Natural killer cell (primary cell): ENCODE data around the gene CDK4. TPM values are rescaled to one million over a fixed set of nuclear protein-coding genes. Genes with fewer than 3 reads are reported as not detected.

Source experiments
- ATAC-seq, 3 donors: fragments of 150-1000 bp in 2 of 3; fragments of 200-7000 bp in 1 of 3; cut with Tn5 transposase; 1 replicate in 1 of 3; 2 replicates in 2 of 3; pipeline ENCODE4 v1.10.0; 2021; ENCODE audit warnings: mild to moderate bottlenecking in 2 of 3, moderate library complexity in 2 of 3
- DNase-seq, 2 donors: peaks; one replicate each; pipeline versions ENCODE4 v3.0.0 to v3.0.0-alpha.2; 2013 to 2021; ENCODE audit warnings: mixed read lengths in 1 of 2
- H3K27ac ChIP-seq: one replicate; pipeline ENCODE4 v1.5.1; 2013; ENCODE audit warnings: mild to moderate bottlenecking, low read length
- H3K27me3 ChIP-seq: one replicate; pipeline ENCODE4 v1.6.1; 2013; ENCODE audit warnings: low read length; ENCODE audit not compliant: control insufficient read depth, insufficient read depth
- H3K36me3 ChIP-seq: one replicate; pipeline ENCODE4 v1.6.1; 2013; ENCODE audit warnings: low read length; ENCODE audit not compliant: control insufficient read depth, insufficient read depth
- H3K4me1 ChIP-seq: one replicate; pipeline ENCODE4 v1.6.1; 2013; ENCODE audit warnings: low read length; ENCODE audit not compliant: control insufficient read depth, insufficient read depth
- H3K4me3 ChIP-seq: one replicate; pipeline ENCODE4 v1.5.1; 2013; ENCODE audit warnings: low read length
- H3K9me3 ChIP-seq: one replicate; pipeline ENCODE4 v1.6.1; 2013; ENCODE audit warnings: low read length; ENCODE audit not compliant: control insufficient read depth, insufficient read depth
- H3K27ac Mint-ChIP-seq, 2 donors: one replicate each; pipeline ENCODE4 v1.8.0; 2022; ENCODE audit warnings: mild to moderate bottlenecking in 2 of 2, mixed read lengths in 2 of 2, moderate library complexity in 1 of 2
- H3K27me3 Mint-ChIP-seq, 2 donors: one replicate each; pipeline ENCODE4 v1.8.0; 2022; ENCODE audit warnings: low read depth in 2 of 2, mixed read lengths in 2 of 2
- H3K36me3 Mint-ChIP-seq: one replicate; pipeline ENCODE4 v1.8.0; 2022; ENCODE audit warnings: mixed read lengths
- H3K4me1 Mint-ChIP-seq, 2 donors: one replicate each; pipeline ENCODE4 v1.8.0; 2022; ENCODE audit warnings: mixed read lengths in 2 of 2
- H3K4me3 Mint-ChIP-seq: one replicate; pipeline ENCODE4 v1.8.0; 2022; ENCODE audit warnings: mild to moderate bottlenecking, moderate library complexity, mixed read lengths
- H3K9me3 Mint-ChIP-seq, 2 donors: one replicate each; pipeline ENCODE4 v1.8.0; 2022; ENCODE audit warnings: mixed read lengths in 2 of 2
- WGBS: methylation state at CpG from one replicate; pipeline ENCODE4 v1.1.7; 2013; ENCODE audit warnings: missing lambda C conversion rate; ENCODE audit not compliant: insufficient coverage; 5-methylcytosine and 5-hydroxymethylcytosine counted together
- intact Hi-C: fragments of 100-400 bp; cut with micrococcal nuclease; formaldehyde crosslinking; loops from one replicate; pipeline ENCODE4 v1.14.2; 2022
- total RNA-seq, 4 donors: library from RNA; stranded (reverse); fragments of 120-200 nt in 1 of 4; gene quantifications; one replicate each; pipeline versions ENCODE4 v1.2.3 to v1.2.4, GENCODE V29; 2013 to 2022
- TF ChIP-seq, protein P1 (sequence below): fragments of 200-600 bp; IDR thresholded peaks from one replicate; pipeline ENCODE4 v1.8.0; 2022; ENCODE audit warnings: antibody characterized with exemption

The CDK4 gene
- total RNA-seq, 3 donors from 2014 or later (not counting 1 experiment from before 2014, with no cell fraction given), result 30.7 to 39.5 (median 37.7) TPM

DNA sequence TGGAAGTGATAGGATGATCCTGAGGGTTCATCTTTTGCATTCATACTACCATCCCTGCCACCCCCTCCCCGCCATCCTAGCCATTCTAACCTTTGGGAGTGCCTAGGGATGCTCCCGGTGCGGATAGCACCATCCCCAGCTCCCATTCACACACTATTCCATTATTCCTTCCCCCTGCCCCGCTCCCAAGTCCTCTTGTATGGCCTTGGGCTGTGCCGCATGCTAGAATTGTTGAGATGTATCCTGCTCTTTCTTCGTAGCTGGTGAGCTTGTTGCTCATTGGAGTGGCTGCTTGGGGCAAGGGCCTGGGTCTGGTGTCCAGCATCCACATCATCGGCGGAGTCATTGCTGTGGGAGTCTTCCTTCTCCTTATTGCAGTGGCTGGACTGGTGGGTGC is 6.6 kb downstream of the CDK4 start:
- H3K27ac ChIP-seq, result peak overlapping the region; percentile 91
- H3K9me3 Mint-ChIP-seq, result no peaks in the 10 kb centered on the region
- H3K27ac Mint-ChIP-seq, result peak overlapping the region; percentile 98 to 99
- no peak for ATAC-seq
- H3K27me3 Mint-ChIP-seq, result no peaks in the 10 kb centered on the region
- H3K4me3 Mint-ChIP-seq, result peak overlapping the region; percentile 98
- H3K4me3 ChIP-seq, result peak overlapping the region; percentile 81
- 76% methylated on average over 8 of the region's 8 CpGs for WGBS
- peaks cover 22% of the 10 kb centered on the region for H3K36me3 ChIP-seq
- H3K27me3 ChIP-seq, result no peaks in the 10 kb centered on the region
- intact Hi-C loops, result no loop called here
- H3K36me3 Mint-ChIP-seq, result peaks cover 6% of the 10 kb centered on the region
- H3K9me3 ChIP-seq, result no peaks in the 10 kb centered on the region
- no peak for DNase-seq
- peaks cover 45 to 47% of the 10 kb centered on the region in 2 donors for H3K4me1 Mint-ChIP-seq
- H3K4me1 ChIP-seq, result peaks cover 39% of the 10 kb centered on the region
- TF ChIP-seq, protein P1, sequence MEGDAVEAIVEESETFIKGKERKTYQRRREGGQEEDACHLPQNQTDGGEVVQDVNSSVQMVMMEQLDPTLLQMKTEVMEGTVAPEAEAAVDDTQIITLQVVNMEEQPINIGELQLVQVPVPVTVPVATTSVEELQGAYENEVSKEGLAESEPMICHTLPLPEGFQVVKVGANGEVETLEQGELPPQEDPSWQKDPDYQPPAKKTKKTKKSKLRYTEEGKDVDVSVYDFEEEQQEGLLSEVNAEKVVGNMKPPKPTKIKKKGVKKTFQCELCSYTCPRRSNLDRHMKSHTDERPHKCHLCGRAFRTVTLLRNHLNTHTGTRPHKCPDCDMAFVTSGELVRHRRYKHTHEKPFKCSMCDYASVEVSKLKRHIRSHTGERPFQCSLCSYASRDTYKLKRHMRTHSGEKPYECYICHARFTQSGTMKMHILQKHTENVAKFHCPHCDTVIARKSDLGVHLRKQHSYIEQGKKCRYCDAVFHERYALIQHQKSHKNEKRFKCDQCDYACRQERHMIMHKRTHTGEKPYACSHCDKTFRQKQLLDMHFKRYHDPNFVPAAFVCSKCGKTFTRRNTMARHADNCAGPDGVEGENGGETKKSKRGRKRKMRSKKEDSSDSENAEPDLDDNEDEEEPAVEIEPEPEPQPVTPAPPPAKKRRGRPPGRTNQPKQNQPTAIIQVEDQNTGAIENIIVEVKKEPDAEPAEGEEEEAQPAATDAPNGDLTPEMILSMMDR, result no peak

DNA sequence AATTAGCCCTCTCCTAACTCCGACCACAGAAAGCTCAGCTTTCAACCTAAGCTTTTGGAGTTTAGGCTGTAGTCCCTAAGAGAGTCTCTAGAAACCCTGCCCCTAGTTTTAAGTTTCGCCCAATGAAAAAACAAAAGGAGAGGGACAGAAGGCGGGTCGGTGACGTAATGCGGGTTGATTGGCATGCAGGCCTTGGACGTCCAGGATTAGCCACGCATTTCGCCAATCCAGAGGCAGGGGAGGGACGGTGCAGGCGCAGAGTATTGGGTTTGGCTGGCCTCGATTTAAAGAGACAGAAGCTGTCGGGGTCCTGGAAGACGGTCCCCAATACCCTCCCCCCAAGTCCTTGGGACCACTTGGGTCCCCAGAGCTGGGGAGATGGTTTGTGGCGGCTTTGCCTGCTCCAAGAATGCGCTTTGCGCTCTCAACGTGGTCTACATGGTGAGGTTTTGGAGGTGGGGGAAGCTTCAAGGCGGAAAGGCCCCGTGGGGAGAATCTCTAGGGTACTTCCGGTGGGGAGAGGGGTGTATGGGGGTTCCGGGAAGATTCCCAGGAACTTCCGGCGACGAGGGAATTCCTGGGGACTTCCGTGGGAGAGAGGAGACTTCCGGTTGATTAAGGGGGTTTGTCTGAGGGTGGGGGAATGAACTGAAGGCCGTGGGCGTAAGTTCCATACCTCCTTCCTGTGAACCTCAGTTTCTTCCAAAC is 7.2 kb downstream of the CDK4 start, which contains the start of gene TSPAN31:
Gene TSPAN31, plus strand, starts transcription at position 263 of the 708 bp plus-strand sequence. Its CDS starts 116 bp downstream, at position 379.
- peak within 1 kb of the TSS; percentile 91 for H3K27ac ChIP-seq
- TF ChIP-seq, protein P1, result no peak
- peak within 1 kb of the TSS; percentile 81 for H3K4me3 ChIP-seq
- intact Hi-C loops, result loop anchor here (1.0 to 5.0 kb wide), 4 partner anchors 7 to 268 kb away; partner anchors contain the start of genes ARHGAP9, CDK4 and PIP4K2C
- H3K4me3 Mint-ChIP-seq, result peak within 1 kb of the TSS; percentile 98
- peaks cover 25% of the 10 kb centered on the region for H3K36me3 ChIP-seq
- DNase-seq (peak; percentile 91 to 99), ATAC-seq (peak; percentile 79 to 90 (median 84))
- peaks cover 6% of the 10 kb centered on the region for H3K36me3 Mint-ChIP-seq
- H3K27me3 Mint-ChIP-seq, result no peaks in the 10 kb centered on the region
- H3K27me3 ChIP-seq, result no peaks in the 10 kb centered on the region
- H3K9me3 ChIP-seq, result no peaks in the 10 kb centered on the region
- peak within 1 kb of the TSS; percentile 98 to 99 for H3K27ac Mint-ChIP-seq
- H3K4me1 Mint-ChIP-seq, result peaks cover 47 to 49% of the 10 kb centered on the region in 2 donors
- peaks cover 44% of the 10 kb centered on the region for H3K4me1 ChIP-seq
- under 1% methylated on average over 27 of the region's 29 CpGs for WGBS
- no peaks in the 10 kb centered on the region for H3K9me3 Mint-ChIP-seq

DNA sequence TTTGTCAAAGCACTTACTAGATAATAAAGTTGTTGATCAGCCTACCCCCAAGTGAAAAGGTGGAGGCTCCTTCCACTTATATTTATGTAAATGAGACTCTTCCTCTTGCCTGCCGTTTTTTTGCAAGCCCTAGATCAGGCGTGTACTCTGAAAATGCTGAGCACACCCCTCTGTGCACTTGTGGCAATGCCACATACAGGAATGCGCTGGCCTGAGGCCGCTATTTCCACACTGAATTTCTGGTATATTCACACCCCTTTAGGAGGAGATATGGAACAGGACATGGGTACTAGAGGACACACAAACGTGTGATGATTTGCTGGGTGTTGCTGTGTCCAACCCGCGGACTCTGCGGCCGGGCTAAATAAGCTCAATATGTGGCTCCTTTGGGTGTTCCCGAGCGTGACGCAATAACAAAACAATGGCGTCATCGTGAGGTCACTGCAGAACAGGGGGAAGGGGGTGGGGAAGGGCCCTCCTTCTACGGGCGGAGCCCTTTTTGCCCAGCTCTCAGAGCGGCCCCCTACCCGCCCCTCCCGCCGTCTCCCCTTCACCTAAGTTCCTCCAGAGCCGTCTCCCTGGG is 7.8 kb downstream of the CDK4 start:
- Histone ChIP-seq H3K27ac (peak overlapping the region; percentile 91), H3K36me3 (peaks cover 30% of the 10 kb centered on the region), H3K9me3 (no peaks in the 10 kb centered on the region), H3K27me3 (no peaks in the 10 kb centered on the region), H3K4me3 (peak overlapping the region; percentile 81), H3K4me1 (peaks cover 51% of the 10 kb centered on the region)
- Mint-ChIP-seq H3K27me3 (no peaks in the 10 kb centered on the region), H3K4me1 (peaks cover 51 to 53% of the 10 kb centered on the region in 2 donors), H3K36me3 (peaks cover 6% of the 10 kb centered on the region), H3K4me3 (peak overlapping the region; percentile 98), H3K27ac (peak overlapping the region; percentile 98 to 99), H3K9me3 (no peaks in the 10 kb centered on the region)
- intact Hi-C loops, result loop anchor here (1.0 to 5.0 kb wide), 4 partner anchors 8 to 267 kb away; partner anchors contain the start of genes ARHGAP9, CDK4 and PIP4K2C
- TF ChIP-seq, protein P1, result no peak
- 7% methylated on average over 21 of the region's 21 CpGs for WGBS
- DNase-seq (peak; percentile 82 to 89), ATAC-seq (peak; percentile 56 to 71 (median 57))
